Measurements from ENCODE around the gene ICA1L. TPM values are rescaled to one million over a fixed set of nuclear protein-coding genes. Genes with fewer than 3 reads are reported as not detected.
"Not testable (repeated sequence)": the region's sequence is repeated elsewhere in the genome, so short reads cannot be mapped to it uniquely, and the experiment has no call there.

The ICA1L gene
- total RNA-seq, 1 experiment from 2014 or later = 5.5 TPM

GRCh38 chr2:202911512-202912341, 40.2 kb upstream of the ICA1L start, which contains the start of the genes CARF and WDR12:
Gene CARF, plus strand, starts transcription at chr2:202912275. Its CDS starts 29,628 bp downstream, at chr2:202941903.
Gene WDR12, minus strand, starts transcription at chr2:202911673. Its CDS starts 197 bp downstream, at chr2:202911476.
- CTCF ChIA-PET = no interaction called here

GRCh38 chr2:202911203-202911511, 39.6 kb upstream of the ICA1L start:
- CTCF ChIA-PET = no interaction called here
- intact Hi-C loops (cut with micrococcal nuclease; ENCODE audit: unreplicated experiment) = loop anchor here (1.0 to 10.0 kb wide), 4 partner anchors 91 to 326 kb away; partner anchors contain the start of genes CYP20A1 and NBEAL1
- Mint-ChIP-seq H3K36me3 (ENCODE audit: insufficient read depth, unreplicated experiment) (peaks cover 23% of the 10 kb centered on the region), H3K4me3 (ENCODE audit: unreplicated experiment) (peak overlapping the region; percentile 97), H3K9me3 (ENCODE audit: unreplicated experiment) (no peaks in the 10 kb centered on the region), H3K27ac (ENCODE audit: unreplicated experiment) (peak overlapping the region; percentile 92), H3K4me1 (ENCODE audit: low read depth, unreplicated experiment) (peaks cover 12% of the 10 kb centered on the region), H3K27me3 (ENCODE audit: insufficient read depth, unreplicated experiment) (no peaks in the 10 kb centered on the region)
- peak overlapping the region; percentile 55 for H3K4me3 ChIP-seq (ENCODE audit: low read depth, low read length)
- no TSS peak for BruUV-seq (replicated peaks)
- peaks cover 2% of the 10 kb centered on the region; the same call in 1 of the 2 replicates for H3K36me3 ChIP-seq (ENCODE audit: control insufficient read depth, insufficient read depth, low read length)
- no peak for TF ChIP-seq CTCF (IDR thresholded peaks at IDR 0.05; ENCODE audit: insufficient read depth in 1 of 2, low read depth in 1 of 2, low read length in 1 of 2, severe bottlenecking in 1 of 2, unreplicated experiment in 1 of 2)
- POLR2A ChIA-PET = interaction anchor here (0.6 to 1.3 kb wide), 4 partner anchors 40 to 151 kb away, joined by 3 to 6 read pairs (median 4); partner anchors contain the start of gene NBEAL1
- DNase-seq = no peak
- no peaks in the 10 kb centered on the region for H3K27me3 ChIP-seq (replicated peaks; ENCODE audit: control insufficient read depth, insufficient read depth, low read length)
- H3K9me3 ChIP-seq = no peaks in the 10 kb centered on the region
- 0 out of 2 replicates have a peak, but pooled peaks cover 8% of the 10 kb centered on the region for H3K4me1 ChIP-seq

More at GRCh38 chr2:202911512-202912341, 40.2 kb upstream of the ICA1L start, which contains the start of the genes CARF and WDR12:
- intact Hi-C loops (cut with micrococcal nuclease; ENCODE audit: unreplicated experiment) = loop anchor here (1.0 to 10.0 kb wide), 4 partner anchors 91 to 326 kb away; partner anchors contain the start of genes CYP20A1 and NBEAL1
- H3K4me1 ChIP-seq = 0 out of 2 replicates have a peak, but pooled peaks cover 8% of the 10 kb centered on the region
- no peaks in the 10 kb centered on the region for H3K9me3 ChIP-seq
- peak within 1 kb of the TSS; percentile 92 for H3K27ac Mint-ChIP-seq (ENCODE audit: unreplicated experiment)
- no peaks in the 10 kb centered on the region for H3K27me3 Mint-ChIP-seq (ENCODE audit: insufficient read depth, unreplicated experiment)
- DNase-seq = peak; percentile 93
- peak within 1 kb of the TSS; percentile 97 for H3K4me3 Mint-ChIP-seq (ENCODE audit: unreplicated experiment)
- no peak for TF ChIP-seq CTCF (IDR thresholded peaks at IDR 0.05; ENCODE audit: insufficient read depth in 1 of 2, low read depth in 1 of 2, low read length in 1 of 2, severe bottlenecking in 1 of 2, unreplicated experiment in 1 of 2)
- peak within 1 kb of the TSS; percentile 55 for H3K4me3 ChIP-seq (ENCODE audit: low read depth, low read length)
- H3K9me3 Mint-ChIP-seq (ENCODE audit: unreplicated experiment) = no peaks in the 10 kb centered on the region
- H3K36me3 Mint-ChIP-seq (ENCODE audit: insufficient read depth, unreplicated experiment) = peaks cover 17% of the 10 kb centered on the region
- no peaks in the 10 kb centered on the region for H3K27me3 ChIP-seq (replicated peaks; ENCODE audit: control insufficient read depth, insufficient read depth, low read length)
- POLR2A ChIA-PET = interaction anchor here (0.6 to 1.3 kb wide), 4 partner anchors 41 to 150 kb away, joined by 3 to 6 read pairs (median 4); partner anchors contain the start of gene NBEAL1
- no TSS peak for BruUV-seq (replicated peaks)
- no peaks in the 10 kb centered on the region for H3K36me3 ChIP-seq (ENCODE audit: control insufficient read depth, insufficient read depth, low read length)
- H3K4me1 Mint-ChIP-seq (ENCODE audit: low read depth, unreplicated experiment) = peaks cover 12% of the 10 kb centered on the region

DNA sequence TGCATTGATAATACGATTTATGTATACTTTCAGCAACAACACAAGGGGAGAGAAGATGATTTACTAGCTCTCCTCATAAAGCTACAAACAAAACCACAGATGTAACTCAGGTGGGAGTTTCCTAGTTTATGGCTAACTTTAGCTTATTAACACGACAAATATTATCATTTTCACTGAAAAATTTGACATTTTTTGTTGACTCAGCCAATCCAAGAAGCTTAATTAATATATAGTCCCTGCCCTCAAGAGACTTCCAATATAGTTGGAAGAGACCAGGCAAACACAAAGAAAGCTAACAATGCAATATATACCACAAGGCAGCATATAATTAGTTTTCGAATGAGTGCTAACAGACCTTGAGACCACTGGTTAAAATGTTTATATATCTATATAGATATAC, 39.1 kb upstream of the ICA1L start:
- BruUV-seq (replicated peaks) = no TSS peak
- Histone ChIP-seq H3K4me3 (ENCODE audit: low read depth, low read length) (peak overlapping the region; percentile 55), H3K9me3 (no peaks in the 10 kb centered on the region), H3K36me3 (ENCODE audit: control insufficient read depth, insufficient read depth, low read length) (peaks cover 2% of the 10 kb centered on the region; the same call in 1 of the 2 replicates), H3K27me3 (replicated peaks; ENCODE audit: control insufficient read depth, insufficient read depth, low read length) (no peaks in the 10 kb centered on the region), H3K4me1 (0 out of 2 replicates have a peak, but pooled peaks cover 8% of the 10 kb centered on the region)
- no peak for DNase-seq
- ChIA-PET CTCF (no interaction called here), POLR2A (interaction anchor here (0.6 to 1.3 kb wide), 3 partner anchors 40 to 104 kb away, joined by 3 to 6 read pairs (median 4); partner anchors contain the start of gene NBEAL1)
- Mint-ChIP-seq H3K4me1 (ENCODE audit: low read depth, unreplicated experiment) (peaks cover 12% of the 10 kb centered on the region), H3K36me3 (ENCODE audit: insufficient read depth, unreplicated experiment) (peaks cover 27% of the 10 kb centered on the region), H3K4me3 (ENCODE audit: unreplicated experiment) (peak overlapping the region; percentile 97), H3K27me3 (ENCODE audit: insufficient read depth, unreplicated experiment) (no peaks in the 10 kb centered on the region), H3K27ac (ENCODE audit: unreplicated experiment) (peak overlapping the region; percentile 92), H3K9me3 (ENCODE audit: unreplicated experiment) (peaks cover 4% of the 10 kb centered on the region)
- TF ChIP-seq CTCF (IDR thresholded peaks at IDR 0.05; ENCODE audit: insufficient read depth in 1 of 2, low read depth in 1 of 2, low read length in 1 of 2, severe bottlenecking in 1 of 2, unreplicated experiment in 1 of 2) = no peak
- intact Hi-C loops (cut with micrococcal nuclease; ENCODE audit: unreplicated experiment) = loop anchor here (1.0 to 10.0 kb wide), 4 partner anchors 92 to 327 kb away; partner anchors contain the start of genes CYP20A1 and NBEAL1

DNA sequence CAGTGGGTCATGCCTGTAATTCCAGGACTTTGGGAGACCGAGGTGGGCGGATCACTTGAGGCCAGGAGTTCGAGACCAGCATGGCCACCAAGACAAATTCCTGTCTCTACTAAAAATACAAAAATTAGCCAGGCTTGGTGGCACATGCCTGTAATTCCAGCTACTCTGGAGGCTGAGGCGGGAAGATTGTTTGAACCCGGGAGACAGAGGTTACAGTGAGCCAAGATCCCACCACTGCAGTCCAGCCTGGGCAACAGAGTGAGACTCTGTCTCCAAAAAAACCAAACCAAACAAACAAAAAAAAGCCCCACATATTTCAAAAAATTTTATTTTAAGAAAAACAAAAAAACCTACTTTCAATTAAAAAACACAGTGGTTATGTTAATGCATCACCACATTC, 38.7 kb upstream of the ICA1L start:
- H3K4me3 ChIP-seq (ENCODE audit: low read depth, low read length) = peak overlapping the region; percentile 55
- H3K27me3 ChIP-seq (replicated peaks; ENCODE audit: control insufficient read depth, insufficient read depth, low read length); H3K27me3 Mint-ChIP-seq (ENCODE audit: insufficient read depth, unreplicated experiment); H3K36me3 ChIP-seq (ENCODE audit: control insufficient read depth, insufficient read depth, low read length); CTCF ChIA-PET; BruUV-seq (replicated peaks); POLR2A ChIA-PET; H3K4me1 ChIP-seq; H3K9me3 Mint-ChIP-seq (ENCODE audit: unreplicated experiment); DNase-seq; H3K9me3 ChIP-seq: not testable (repeated sequence)
- Mint-ChIP-seq H3K4me1 (ENCODE audit: low read depth, unreplicated experiment) (peaks cover 12% of the 10 kb centered on the region), H3K27ac (ENCODE audit: unreplicated experiment) (peak overlapping the region; percentile 29), H3K36me3 (ENCODE audit: insufficient read depth, unreplicated experiment) (peaks cover 32% of the 10 kb centered on the region), H3K4me3 (ENCODE audit: unreplicated experiment) (peak overlapping the region; percentile 97)
- intact Hi-C loops (cut with micrococcal nuclease; ENCODE audit: unreplicated experiment) = loop anchor here (5.0 to 10.0 kb wide), 2 partner anchors 185 to 327 kb away; partner anchors contain the start of gene CYP20A1

Data from Caco-2 (cell line).